Measurements from ENCODE around the gene BAMBI.
"Not testable (repeated sequence)": the region's sequence is repeated elsewhere in the genome, so short reads cannot be mapped to it uniquely, and the experiment has no call there.

The BAMBI gene

DNA sequence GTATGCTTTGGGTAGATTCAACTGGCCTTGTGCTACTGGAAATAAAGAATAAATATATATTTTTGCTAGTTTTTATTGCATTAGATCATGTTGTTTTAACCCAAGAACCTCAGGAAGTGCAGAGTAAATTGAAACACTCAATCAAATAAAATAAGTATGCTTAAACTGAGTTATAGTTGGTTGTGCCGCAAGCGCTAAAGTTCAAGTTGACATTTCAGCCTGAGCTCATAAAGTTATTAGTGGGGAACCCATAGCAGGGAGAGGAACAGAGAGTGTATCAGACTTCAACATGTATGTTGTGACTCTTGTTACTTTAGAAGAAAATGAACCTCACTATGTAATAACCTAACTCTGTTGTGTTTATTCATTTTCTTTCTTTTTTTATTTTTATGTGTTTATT lies 25.2 kb upstream of the BAMBI start:
- no peaks in the 10 kb centered on the region for H4K20me1 ChIP-seq (ENCODE audit: insufficient read depth, low read length)
- H3F3A ChIP-seq (ENCODE audit: insufficient read depth, low read length) = no peaks in the 10 kb centered on the region
- H3K27me3 ChIP-seq (ENCODE audit: insufficient read depth, low read length) = no peaks in the 10 kb centered on the region; the same call in 1 of the 2 replicates
- no peak overlapping the region for H3K4me3 ChIP-seq (ENCODE audit: low read depth, low read length, poor library complexity, severe bottlenecking)
- no peaks in the 10 kb centered on the region for H3K9me3 ChIP-seq (ENCODE audit: low read length)
- no peak for TF ChIP-seq EZH2 (IDR thresholded peaks at IDR 0.05; ENCODE audit: borderline replicate concordance, low read length)
- TF ChIP-seq, protein P1, sequence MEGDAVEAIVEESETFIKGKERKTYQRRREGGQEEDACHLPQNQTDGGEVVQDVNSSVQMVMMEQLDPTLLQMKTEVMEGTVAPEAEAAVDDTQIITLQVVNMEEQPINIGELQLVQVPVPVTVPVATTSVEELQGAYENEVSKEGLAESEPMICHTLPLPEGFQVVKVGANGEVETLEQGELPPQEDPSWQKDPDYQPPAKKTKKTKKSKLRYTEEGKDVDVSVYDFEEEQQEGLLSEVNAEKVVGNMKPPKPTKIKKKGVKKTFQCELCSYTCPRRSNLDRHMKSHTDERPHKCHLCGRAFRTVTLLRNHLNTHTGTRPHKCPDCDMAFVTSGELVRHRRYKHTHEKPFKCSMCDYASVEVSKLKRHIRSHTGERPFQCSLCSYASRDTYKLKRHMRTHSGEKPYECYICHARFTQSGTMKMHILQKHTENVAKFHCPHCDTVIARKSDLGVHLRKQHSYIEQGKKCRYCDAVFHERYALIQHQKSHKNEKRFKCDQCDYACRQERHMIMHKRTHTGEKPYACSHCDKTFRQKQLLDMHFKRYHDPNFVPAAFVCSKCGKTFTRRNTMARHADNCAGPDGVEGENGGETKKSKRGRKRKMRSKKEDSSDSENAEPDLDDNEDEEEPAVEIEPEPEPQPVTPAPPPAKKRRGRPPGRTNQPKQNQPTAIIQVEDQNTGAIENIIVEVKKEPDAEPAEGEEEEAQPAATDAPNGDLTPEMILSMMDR (IDR thresholded peaks at IDR 0.05; ENCODE audit: low read length) = no peak
- no peak overlapping the region for H3K27ac ChIP-seq (ENCODE audit: low read depth, low read length, poor library complexity, severe bottlenecking)
- H3K36me3 ChIP-seq (ENCODE audit: insufficient read depth, low read length) = no peaks in the 10 kb centered on the region
- H3K9ac ChIP-seq (ENCODE audit: low read length) = no peak overlapping the region
- no peaks in the 10 kb centered on the region for H3K79me2 ChIP-seq (ENCODE audit: insufficient read depth, low read length)
- H3K4me1 ChIP-seq (ENCODE audit: insufficient read depth, low read length, severe bottlenecking) = no peaks in the 10 kb centered on the region
- H2AFZ ChIP-seq (ENCODE audit: low read length) = no peak overlapping the region
- no peaks in the 10 kb centered on the region for H3K9me2 ChIP-seq (ENCODE audit: low read depth, low read length)
- no peak overlapping the region for H3K4me2 ChIP-seq (ENCODE audit: low read length)

DNA sequence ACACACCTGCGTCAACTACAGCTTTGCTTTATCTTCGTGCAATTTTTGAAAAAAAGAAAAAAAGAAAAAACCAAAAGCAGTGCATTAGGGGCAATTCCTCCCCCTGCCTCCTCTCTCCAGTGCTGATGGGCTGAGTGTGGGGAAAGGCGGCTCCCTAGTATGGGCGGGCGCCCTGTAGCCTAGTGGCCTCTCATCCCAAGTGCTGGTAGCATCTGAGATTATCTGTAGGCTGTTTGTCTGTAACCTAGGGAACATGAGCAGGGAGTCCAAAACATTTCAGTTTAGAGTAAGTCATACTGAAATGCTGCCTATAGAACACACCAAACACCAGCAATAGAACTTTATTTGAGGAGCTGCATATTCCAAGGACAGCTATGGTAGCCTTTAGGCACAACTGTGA lies 24.6 kb upstream of the BAMBI start:
- no peak overlapping the region for H3K4me2 ChIP-seq (ENCODE audit: low read length)
- no peak overlapping the region for H2AFZ ChIP-seq (ENCODE audit: low read length)
- H3K27me3 ChIP-seq (ENCODE audit: insufficient read depth, low read length) = no peaks in the 10 kb centered on the region; the same call in 1 of the 2 replicates
- H3K4me3 ChIP-seq (ENCODE audit: low read depth, low read length, poor library complexity, severe bottlenecking) = no peak overlapping the region
- TF ChIP-seq, protein P1 (IDR thresholded peaks at IDR 0.05; ENCODE audit: low read length) = no peak
- TF ChIP-seq EZH2 (IDR thresholded peaks at IDR 0.05; ENCODE audit: borderline replicate concordance, low read length) = no peak
- no peaks in the 10 kb centered on the region for H3K9me2 ChIP-seq (ENCODE audit: low read depth, low read length)
- H3K36me3 ChIP-seq (ENCODE audit: insufficient read depth, low read length) = no peaks in the 10 kb centered on the region
- H3K9me3 ChIP-seq (ENCODE audit: low read length) = no peaks in the 10 kb centered on the region
- H3F3A ChIP-seq (ENCODE audit: insufficient read depth, low read length) = no peaks in the 10 kb centered on the region
- H4K20me1 ChIP-seq (ENCODE audit: insufficient read depth, low read length) = no peaks in the 10 kb centered on the region
- H3K79me2 ChIP-seq (ENCODE audit: insufficient read depth, low read length) = no peaks in the 10 kb centered on the region
- H3K4me1 ChIP-seq (ENCODE audit: insufficient read depth, low read length, severe bottlenecking) = no peaks in the 10 kb centered on the region
- H3K27ac ChIP-seq (ENCODE audit: low read depth, low read length, poor library complexity, severe bottlenecking) = no peak overlapping the region
- no peak overlapping the region for H3K9ac ChIP-seq (ENCODE audit: low read length)

DNA sequence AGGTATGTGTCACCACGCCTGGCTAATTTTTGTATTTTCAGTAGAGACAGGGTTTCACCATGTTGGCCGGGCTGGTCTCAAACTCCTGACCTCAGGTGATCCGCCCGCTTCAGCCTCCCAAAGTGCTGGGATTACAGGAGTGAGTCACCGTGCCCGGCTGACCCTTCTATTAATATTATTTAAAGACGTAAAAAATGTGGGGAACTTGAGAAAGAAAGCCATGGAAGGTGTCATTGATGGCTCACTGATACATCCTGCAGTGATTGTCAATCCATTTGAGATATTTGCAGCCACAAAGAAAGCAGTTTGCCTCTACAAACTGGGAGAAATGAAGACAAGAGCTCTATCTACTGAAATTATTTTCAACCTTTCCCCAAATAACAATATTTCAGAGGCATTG lies 18.5 kb upstream of the BAMBI start:
- H3K4me2 ChIP-seq (ENCODE audit: low read length); H3F3A ChIP-seq (ENCODE audit: insufficient read depth, low read length); H3K27me3 ChIP-seq (ENCODE audit: insufficient read depth, low read length); H3K4me3 ChIP-seq (ENCODE audit: low read depth, low read length, poor library complexity, severe bottlenecking); H3K36me3 ChIP-seq (ENCODE audit: insufficient read depth, low read length); H3K4me1 ChIP-seq (ENCODE audit: insufficient read depth, low read length, severe bottlenecking); H3K27ac ChIP-seq (ENCODE audit: low read depth, low read length, poor library complexity, severe bottlenecking); H4K20me1 ChIP-seq (ENCODE audit: insufficient read depth, low read length); H3K79me2 ChIP-seq (ENCODE audit: insufficient read depth, low read length); H3K9ac ChIP-seq (ENCODE audit: low read length); H3K9me2 ChIP-seq (ENCODE audit: low read depth, low read length); H2AFZ ChIP-seq (ENCODE audit: low read length); H3K9me3 ChIP-seq (ENCODE audit: low read length): not testable (repeated sequence)

DNA sequence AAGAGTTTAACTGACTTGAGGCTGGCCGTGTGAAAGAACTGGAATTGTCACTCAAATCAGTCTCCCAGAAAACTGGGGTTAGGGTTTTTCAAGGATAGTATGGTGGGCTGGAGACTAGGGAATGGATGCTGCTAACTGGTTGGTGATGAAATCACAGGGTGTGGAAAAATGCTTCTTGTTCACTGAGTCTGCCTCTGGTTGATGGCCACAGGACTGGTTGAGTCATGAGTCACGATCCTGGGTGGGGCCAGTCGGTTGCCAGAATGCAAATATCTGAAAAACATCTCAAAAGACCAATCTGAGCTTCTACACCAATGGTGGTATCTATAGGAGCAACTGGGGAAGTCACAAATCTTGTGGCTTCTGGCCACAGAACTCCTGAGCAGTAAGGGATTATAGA lies 16.3 kb upstream of the BAMBI start:
- Histone ChIP-seq H3K27ac (ENCODE audit: low read depth, low read length, poor library complexity, severe bottlenecking) (no peak overlapping the region), H3K9ac (ENCODE audit: low read length) (no peak overlapping the region), H3K9me2 (ENCODE audit: low read depth, low read length) (no peaks in the 10 kb centered on the region), H3F3A (ENCODE audit: insufficient read depth, low read length) (no peaks in the 10 kb centered on the region), H3K4me1 (ENCODE audit: insufficient read depth, low read length, severe bottlenecking) (no peaks in the 10 kb centered on the region), H3K4me3 (ENCODE audit: low read depth, low read length, poor library complexity, severe bottlenecking) (no peak overlapping the region), H3K36me3 (ENCODE audit: insufficient read depth, low read length) (no peaks in the 10 kb centered on the region), H4K20me1 (ENCODE audit: insufficient read depth, low read length) (no peaks in the 10 kb centered on the region), H3K27me3 (ENCODE audit: insufficient read depth, low read length) (no peaks in the 10 kb centered on the region), H3K4me2 (ENCODE audit: low read length) (no peak overlapping the region), H3K79me2 (ENCODE audit: insufficient read depth, low read length) (no peaks in the 10 kb centered on the region), H3K9me3 (ENCODE audit: low read length) (no peaks in the 10 kb centered on the region), H2AFZ (ENCODE audit: low read length) (no peak overlapping the region)
- TF ChIP-seq EZH2 (IDR thresholded peaks at IDR 0.05; ENCODE audit: borderline replicate concordance, low read length) = no peak
- TF ChIP-seq, protein P1 (IDR thresholded peaks at IDR 0.05; ENCODE audit: low read length) = no peak
